ENCODE results near the gene BCDIN3D. TPM values are rescaled to one million over a fixed set of nuclear protein-coding genes. Genes with fewer than 3 reads are reported as not detected.

The BCDIN3D gene
- total RNA-seq, 1 experiment from 2014 or later = 4.9 TPM

- no peak for DNase-seq (ENCODE audit: low spot score)
Measured at GRCh38 chr12:49797449-49797776, 45.5 kb downstream of the BCDIN3D start.

GRCh38 chr12:49796606-49797448 is 46.1 kb downstream of the BCDIN3D start:
- DNase-seq (ENCODE audit: low spot score) = no peak

GRCh38 chr12:49796155-49796554 is 46.8 kb downstream of the BCDIN3D start:
- no peak for DNase-seq (ENCODE audit: low spot score)

- DNase-seq (ENCODE audit: low spot score) = no peak
Measured at GRCh38 chr12:49795654-49796105, 47.2 kb downstream of the BCDIN3D start.

- DNase-seq (ENCODE audit: low spot score) = no peak
Measured at GRCh38 chr12:49794811-49795653, 47.9 kb downstream of the BCDIN3D start.

- DNase-seq (ENCODE audit: low spot score) = no peak
Measured at GRCh38 chr12:49794021-49794420, 48.9 kb downstream of the BCDIN3D start.

- DNase-seq (ENCODE audit: low spot score) = no peak
Measured at GRCh38 chr12:49793620-49794019, 49.3 kb downstream of the BCDIN3D start.

- DNase-seq (ENCODE audit: low spot score) = no peak
Measured at GRCh38 chr12:49792976-49793580, 49.8 kb downstream of the BCDIN3D start.

GRCh38 chr12:49792181-49792970 is 50.5 kb downstream of the BCDIN3D start:
- no peak for DNase-seq (ENCODE audit: low spot score)

- no peak for DNase-seq (ENCODE audit: low spot score)
Measured at GRCh38 chr12:49791700-49792099, 51.2 kb downstream of the BCDIN3D start.

GRCh38 chr12:49790741-49791555 is 52.0 kb downstream of the BCDIN3D start:
- no peak for DNase-seq (ENCODE audit: low spot score)

GRCh38 chr12:49789992-49790391 is 52.9 kb downstream of the BCDIN3D start:
- DNase-seq (ENCODE audit: low spot score) = no peak

- DNase-seq (ENCODE audit: low spot score) = no peak
Measured at GRCh38 chr12:49787672-49788071, 55.2 kb downstream of the BCDIN3D start.

Other genes with a start within 250 kb of the BCDIN3D start
- 0.39 and 3.8 TPM in 2 replicates for gene FAM186B, start 237.5 kb downstream of the BCDIN3D start, total RNA-seq (2014; rRNA removed; shearing (Covaris generic))
- gene PRPF40B, start 219.5 kb downstream of the BCDIN3D start, total RNA-seq (2014; rRNA removed; shearing (Covaris generic)) = 5.8 and 9.8 TPM in 2 replicates
- gene FMNL3, start 135.7 kb downstream of the BCDIN3D start, total RNA-seq (2014; rRNA removed; shearing (Covaris generic)) = 9.1 and 10.6 TPM in 2 replicates
- gene TMBIM6, start 101.5 kb downstream of the BCDIN3D start, total RNA-seq (2014; rRNA removed; shearing (Covaris generic)) = 554 and 683 TPM in 2 replicates
- gene NCKAP5L, start 14.7 kb downstream of the BCDIN3D start, total RNA-seq (2014; rRNA removed; shearing (Covaris generic)) = 4.9 and 8.9 TPM in 2 replicates
- 0.58 TPM in 1 of 2 replicates, not detected in the other for gene FAIM2, start 60.8 kb upstream of the BCDIN3D start, total RNA-seq (2014; rRNA removed; shearing (Covaris generic))
- gene AQP2, start 107.6 kb upstream of the BCDIN3D start, total RNA-seq (2014; rRNA removed; shearing (Covaris generic)) = not detected in 2 replicates
- not detected in 2 replicates for gene AQP5, start 118.8 kb upstream of the BCDIN3D start, total RNA-seq (2014; rRNA removed; shearing (Covaris generic))
- gene AQP6, start 129.8 kb upstream of the BCDIN3D start, total RNA-seq (2014; rRNA removed; shearing (Covaris generic)) = 0.10 TPM in 1 of 2 replicates, not detected in the other
- gene RACGAP1, start 182.4 kb upstream of the BCDIN3D start, total RNA-seq (2014; rRNA removed; shearing (Covaris generic)) = 115 and 140 TPM in 2 replicates
- gene ASIC1, start 214.5 kb upstream of the BCDIN3D start, total RNA-seq (2014; rRNA removed; shearing (Covaris generic)) = 1.6 and 3.4 TPM in 2 replicates
- gene SMARCD1, start 242.2 kb upstream of the BCDIN3D start, total RNA-seq (2014; rRNA removed; shearing (Covaris generic)) = 52.7 and 64.3 TPM in 2 replicates

Measured in H4 (cell line).